ENCODE measurements around the gene SPAG8. TPM values are rescaled to one million over a fixed set of nuclear protein-coding genes. Genes with fewer than 3 reads are reported as not detected.

SPAG8 gene
- total and polyA plus RNA-seq, 10 of the 15 experiments (the other 5 are each of a cell fraction or from before 2014, with no cell fraction given): 0.40 to 1.1 (median 0.72) TPM

GRCh38 chr9:35820076-35820475 lies 8.0 kb upstream of the SPAG8 start:
- FAIRE-seq: no peak
- in situ Hi-C loops (cut with MboI): no loop called here
- no peaks in the 10 kb centered on the region for H3K36me3 ChIP-seq (ENCODE audit: control insufficient read depth in 2 of 2, insufficient read depth in 2 of 2, low read length in 1 of 2)

More at GRCh38 chr9:35820076-35820475, 8.0 kb upstream of the SPAG8 start:
- ChIA-PET CTCF (interaction anchor here (0.5 to 1.6 kb wide), 2 partner anchors 30 to 85 kb away, joined by 3 to 4 read pairs; no protein-coding TSS in a partner anchor), SMC1A (ENCODE audit: uncharacterized antibody, unreplicated experiment) (interaction anchor here (1.5 kb wide), 1 partner anchor 30 kb away, joined by 4 read pairs; no protein-coding TSS in a partner anchor), RAD21 (ENCODE audit: unreplicated experiment) (no interaction called here), POLR2A (no interaction called here)
- no peaks in the 10 kb centered on the region for H4K20me1 ChIP-seq (ENCODE audit: control insufficient read depth, insufficient read depth)
- no peak overlapping the region for H2AFZ ChIP-seq (ENCODE audit: control insufficient read depth, low read depth, low read length)
- no peak for TF ChIP-seq CUX1 (IDR thresholded peaks at IDR 0.05; ENCODE audit: insufficient replicate concordance, low read depth, low read length)
- no peak for TF ChIP-seq SP1 (IDR thresholded peaks at IDR 0.05; ENCODE audit: low read depth, low read length)
- no peak for TF ChIP-seq NFYA (IDR thresholded peaks at IDR 0.05; ENCODE audit: borderline replicate concordance, low read depth, low read length)
- TF ChIP-seq HDAC2 (IDR thresholded peaks at IDR 0.05): no peak
- no peak for TF ChIP-seq PRDM15 (CRISPR knock-in tag; IDR thresholded peaks at IDR 0.05)
- no peak for TF ChIP-seq ZBTB33 (IDR thresholded peaks at IDR 0.05)
- no peak for TF ChIP-seq ASH2L (IDR thresholded peaks at IDR 0.05; ENCODE audit: borderline replicate concordance, low read depth)
- TF ChIP-seq ATF3 (IDR thresholded peaks at IDR 0.05; ENCODE audit: borderline replicate concordance, extremely low read depth, low read depth, low read length): no peak
- no peak for TF ChIP-seq GABPA (IDR thresholded peaks at IDR 0.05; ENCODE audit: low read depth)
- no peak for TF ChIP-seq CHD1 (IDR thresholded peaks at IDR 0.05; ENCODE audit: low read depth, low read length)
- TF ChIP-seq RFX5 (IDR thresholded peaks at IDR 0.05; ENCODE audit: low read depth, low read length): no peak
- TF ChIP-seq BMI1 (IDR thresholded peaks at IDR 0.05; ENCODE audit: borderline replicate concordance): no peak
- no peak for TF ChIP-seq ZBED1 (IDR thresholded peaks at IDR 0.05; ENCODE audit: borderline replicate concordance)
- intact Hi-C loops (cut with micrococcal nuclease; ENCODE audit: unreplicated experiment): loop anchor here (10.0 kb wide), 1 partner anchor 165 kb away; the partner anchor contains the start of genes CCDC107, RMRP and SIT1
- H3K9me3 ChIP-seq (replicated peaks; ENCODE audit: control insufficient read depth, insufficient read depth, low read length): no peaks in the 10 kb centered on the region
- DNase-seq (ENCODE audit: low read depth, low spot score) (no peak), ATAC-seq (no peak)
- no peaks in the 10 kb centered on the region; a peak in 1 of 4 replicates for H3K27me3 ChIP-seq (replicated peaks in 1 of 2; ENCODE audit: control insufficient read depth in 2 of 2, insufficient read depth in 2 of 2, low read length in 1 of 2)
- no peak overlapping the region for H3K4me3 ChIP-seq
- no peak overlapping the region for H3K27ac ChIP-seq (ENCODE audit: control insufficient read depth, insufficient read depth)
- no peak overlapping the region for H3K4me2 ChIP-seq (ENCODE audit: control insufficient read depth, insufficient read depth)
- no peaks in the 10 kb centered on the region for H3K4me1 ChIP-seq (ENCODE audit: control insufficient read depth, insufficient read depth, low read length)
- H3K79me2 ChIP-seq (ENCODE audit: control insufficient read depth, insufficient read depth, low read length): no peaks in the 10 kb centered on the region
- no TSS peak for BruUV-seq (replicated peaks)
- no peak overlapping the region for H3K9ac ChIP-seq (ENCODE audit: control insufficient read depth, insufficient read depth, low read length)

All from GM12878 (cell line).